Fibroblast of lung (primary cell): ENCODE results near the gene KRTAP19-8. TPM values are rescaled to one million over a fixed set of nuclear protein-coding genes. Genes with fewer than 3 reads are reported as not detected.

Source experiments
- DNase-seq, 2 donors: peaks; one replicate each; pipeline versions ENCODE4 v3.0.0 to v3.0.0-alpha.2; 2010; ENCODE audit warnings: low read depth in 2 of 2
- H2AFZ ChIP-seq: 2 replicates; pipeline ENCODE4 v1.5.1; 2012; ENCODE audit warnings: low read length, control low read depth, inconsistent platforms
- H3K27ac ChIP-seq: 2 replicates; pipeline ENCODE4 v1.5.1; 2011; ENCODE audit warnings: low read length, control low read depth; ENCODE audit not compliant: insufficient read depth
- H3K27me3 ChIP-seq: 2 replicates; pipeline ENCODE4 v1.5.1; 2011; ENCODE audit warnings: mild to moderate bottlenecking, low read length; ENCODE audit not compliant: control insufficient read depth, insufficient read depth
- H3K36me3 ChIP-seq: 2 replicates; pipeline ENCODE4 v1.5.1; 2011; ENCODE audit warnings: low read length; ENCODE audit not compliant: control insufficient read depth, insufficient read depth
- H3K4me1 ChIP-seq: 2 replicates; pipeline ENCODE4 v1.5.1; 2011; ENCODE audit warnings: low read length; ENCODE audit not compliant: control insufficient read depth, insufficient read depth; ENCODE audit errors: extremely low read depth
- H3K4me2 ChIP-seq: 2 replicates; pipeline ENCODE4 v1.5.1; 2011; ENCODE audit warnings: low read length, control low read depth; ENCODE audit not compliant: insufficient read depth; ENCODE audit errors: extremely low read depth
- H3K4me3 ChIP-seq, 4 experiments: fragments of 200-600 bp in 1 of 4; sonication (generic) in 1 of 4; replicated peaks in 1 of 4; 2 replicates each; pipeline ENCODE4 v1.5.1; 2011 to 2016; ENCODE audit warnings: low read length in 4 of 4, low read depth in 3 of 4, mild to moderate bottlenecking in 3 of 4, control low read depth in 2 of 4, inconsistent platforms in 1 of 4, mixed read lengths in 1 of 4; ENCODE audit not compliant: insufficient read depth in 1 of 4; ENCODE audit errors: control extremely low read depth in 1 of 4
- H3K79me2 ChIP-seq: 2 replicates; pipeline ENCODE4 v1.5.1; 2012; ENCODE audit warnings: mild to moderate bottlenecking, low read length, inconsistent platforms; ENCODE audit not compliant: control insufficient read depth, insufficient read depth
- H3K9ac ChIP-seq: 2 replicates; pipeline ENCODE4 v1.5.1; 2011; ENCODE audit warnings: mild to moderate bottlenecking, low read length, control low read depth; ENCODE audit not compliant: insufficient read depth
- H3K9me3 ChIP-seq: 2 replicates; pipeline ENCODE4 v1.5.1; 2012; ENCODE audit warnings: low read depth, low read length; ENCODE audit not compliant: control insufficient read depth, insufficient read depth
- H4K20me1 ChIP-seq: 2 replicates; pipeline ENCODE4 v1.5.1; 2011; ENCODE audit warnings: low read length; ENCODE audit not compliant: control insufficient read depth, insufficient read depth; ENCODE audit errors: extremely low read depth
- EZH2 ChIP-seq: IDR thresholded peaks from 2 replicates; pipeline ENCODE4 v1.5.1; 2012; ENCODE audit warnings: low read length, control low read depth, mild to moderate bottlenecking; ENCODE audit errors: missing control alignments
- polyA plus RNA-seq, 2 donors: library from polyadenylated mRNA; depleted of rRNA in 1 of 2; stranded (reverse) in 1 of 2; unstranded in 1 of 2; fragments of >200 nt; gene quantifications; 2 replicates each; pipeline ENCODE4 v1.2.1, GENCODE V29; 2011 to 2012; ENCODE audit warnings: missing spikeins in 1 of 2
- total RNA-seq: library from RNA; depleted of rRNA; stranded (reverse); fragments of >200 nt; gene quantifications from 2 replicates; pipeline ENCODE4 v1.2.1, GENCODE V29; 2014
- TF ChIP-seq, protein P1 (sequence below), 2 donors: IDR thresholded peaks in 1 of 2; conservative IDR thresholded peaks in 1 of 2; 1 replicate in 1 of 2; 2 replicates in 1 of 2; pipeline ENCODE4 v1.5.1; 2011 to 2012; ENCODE audit warnings: low read length in 2 of 2, control low read depth in 1 of 2, inconsistent platforms in 1 of 2, low read depth in 1 of 2, mild to moderate bottlenecking in 1 of 2

The KRTAP19-8 gene
- total and polyA plus RNA-seq, 2 donors (not counting 1 experiment from before 2014, with no cell fraction given): not detected

DNA sequence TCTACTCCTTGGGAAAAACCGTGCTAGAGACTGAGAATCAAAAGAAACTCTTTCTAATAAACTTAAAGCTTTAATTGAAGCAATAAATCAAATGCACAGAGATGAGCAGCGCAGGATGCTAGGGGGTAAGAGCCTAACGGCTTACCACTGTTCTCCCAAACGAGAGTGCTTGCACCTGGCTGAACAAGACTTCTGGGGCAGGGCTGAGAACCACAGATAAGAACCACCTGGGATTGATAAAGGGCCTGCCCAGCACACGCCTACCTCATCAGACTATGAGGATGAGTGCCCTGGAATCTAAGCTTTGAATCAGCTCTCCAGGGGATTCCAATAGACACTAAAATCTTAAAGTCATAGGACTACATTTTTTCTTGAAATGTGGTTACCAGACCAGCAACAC, 43.3 kb downstream of the KRTAP19-8 start:
- TF ChIP-seq EZH2: no peak
- TF ChIP-seq, protein P1, sequence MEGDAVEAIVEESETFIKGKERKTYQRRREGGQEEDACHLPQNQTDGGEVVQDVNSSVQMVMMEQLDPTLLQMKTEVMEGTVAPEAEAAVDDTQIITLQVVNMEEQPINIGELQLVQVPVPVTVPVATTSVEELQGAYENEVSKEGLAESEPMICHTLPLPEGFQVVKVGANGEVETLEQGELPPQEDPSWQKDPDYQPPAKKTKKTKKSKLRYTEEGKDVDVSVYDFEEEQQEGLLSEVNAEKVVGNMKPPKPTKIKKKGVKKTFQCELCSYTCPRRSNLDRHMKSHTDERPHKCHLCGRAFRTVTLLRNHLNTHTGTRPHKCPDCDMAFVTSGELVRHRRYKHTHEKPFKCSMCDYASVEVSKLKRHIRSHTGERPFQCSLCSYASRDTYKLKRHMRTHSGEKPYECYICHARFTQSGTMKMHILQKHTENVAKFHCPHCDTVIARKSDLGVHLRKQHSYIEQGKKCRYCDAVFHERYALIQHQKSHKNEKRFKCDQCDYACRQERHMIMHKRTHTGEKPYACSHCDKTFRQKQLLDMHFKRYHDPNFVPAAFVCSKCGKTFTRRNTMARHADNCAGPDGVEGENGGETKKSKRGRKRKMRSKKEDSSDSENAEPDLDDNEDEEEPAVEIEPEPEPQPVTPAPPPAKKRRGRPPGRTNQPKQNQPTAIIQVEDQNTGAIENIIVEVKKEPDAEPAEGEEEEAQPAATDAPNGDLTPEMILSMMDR (conservative IDR thresholded peaks at IDR 0.05 in 1 of 2, IDR thresholded peaks at IDR 0.05 in 1 of 2; ENCODE audit: low read depth in 1 of 2, low read length in 2 of 2): no peak
- H3K4me1 ChIP-seq: no peaks in the 10 kb centered on the region
- no peaks in the 10 kb centered on the region for H4K20me1 ChIP-seq
- H3K4me2 ChIP-seq: no peak overlapping the region
- no peaks in the 10 kb centered on the region for H3K36me3 ChIP-seq
- no peaks in the 10 kb centered on the region for H3K79me2 ChIP-seq
- no peaks in the 10 kb centered on the region for H3K9me3 ChIP-seq
- no peak overlapping the region for H3K27ac ChIP-seq
- DNase-seq: no peak
- H3K27me3 ChIP-seq: no peaks in the 10 kb centered on the region
- no peak overlapping the region for H3K9ac ChIP-seq
- H2AFZ ChIP-seq: no peak overlapping the region
- H3K4me3 ChIP-seq: no peak overlapping the region

- Histone ChIP-seq H3K4me3 (no peak overlapping the region), H3K79me2 (no peaks in the 10 kb centered on the region), H4K20me1 (no peaks in the 10 kb centered on the region), H3K9me3 (no peaks in the 10 kb centered on the region), H3K36me3 (no peaks in the 10 kb centered on the region), H2AFZ (no peak overlapping the region), H3K27me3 (no peaks in the 10 kb centered on the region), H3K4me2 (no peak overlapping the region), H3K4me1 (no peaks in the 10 kb centered on the region), H3K27ac (no peak overlapping the region), H3K9ac (no peak overlapping the region)
- DNase-seq: no peak
- TF ChIP-seq, protein P1 (conservative IDR thresholded peaks at IDR 0.05 in 1 of 2, IDR thresholded peaks at IDR 0.05 in 1 of 2; ENCODE audit: low read depth in 1 of 2, low read length in 2 of 2): no peak
- TF ChIP-seq EZH2: no peak
These were observed 47.6 kb downstream of the KRTAP19-8 start for GRCh38 chr21:30990514-30991262.

DNA sequence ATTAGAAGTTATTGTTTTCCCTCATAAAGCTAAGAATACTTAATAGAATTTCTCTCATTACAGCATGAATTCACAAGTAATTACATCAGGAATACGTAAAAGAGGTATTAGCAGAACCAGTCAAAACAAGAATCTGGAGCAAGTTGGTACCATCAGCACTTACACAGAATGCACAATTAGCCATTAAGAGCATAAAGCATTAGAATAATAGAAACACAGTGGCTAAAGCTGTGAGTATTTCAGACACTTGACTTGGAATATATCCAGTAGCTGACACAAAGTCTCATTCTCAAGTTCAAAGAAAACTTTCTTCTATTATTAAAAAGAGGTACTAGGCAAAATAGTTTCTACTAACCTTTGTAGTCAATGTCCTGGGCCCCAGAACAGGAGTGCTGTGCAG, 49.6 kb downstream of the KRTAP19-8 start:
- H3K79me2 ChIP-seq: no peaks in the 10 kb centered on the region
- H3K9me3 ChIP-seq: no peaks in the 10 kb centered on the region
- H3K27ac ChIP-seq: no peak overlapping the region
- H3K4me1 ChIP-seq: no peaks in the 10 kb centered on the region
- H3K27me3 ChIP-seq: no peaks in the 10 kb centered on the region
- no peak overlapping the region for H2AFZ ChIP-seq
- H3K9ac ChIP-seq: no peak overlapping the region
- TF ChIP-seq, protein P1 (conservative IDR thresholded peaks at IDR 0.05 in 1 of 2, IDR thresholded peaks at IDR 0.05 in 1 of 2; ENCODE audit: low read depth in 1 of 2, low read length in 2 of 2): no peak
- TF ChIP-seq EZH2: no peak
- H3K4me2 ChIP-seq: no peak overlapping the region
- no peak for DNase-seq
- no peak overlapping the region for H3K4me3 ChIP-seq
- no peaks in the 10 kb centered on the region for H4K20me1 ChIP-seq
- no peaks in the 10 kb centered on the region for H3K36me3 ChIP-seq

Other genes starting within 250 kb of the KRTAP19-8 start
- not detected in 2 replicates for gene KRTAP8-1, start 225.2 kb downstream of the KRTAP19-8 start, total RNA-seq
- gene KRTAP8-1, start 225.2 kb downstream of the KRTAP19-8 start, polyA plus RNA-seq: not detected in 2 replicates
- gene KRTAP7-1, start 208.7 kb downstream of the KRTAP19-8 start, total RNA-seq: not detected in 2 replicates
- gene KRTAP7-1, start 208.7 kb downstream of the KRTAP19-8 start, polyA plus RNA-seq: not detected in 2 replicates
- gene KRTAP11-1, start 156.9 kb downstream of the KRTAP19-8 start, total RNA-seq: not detected in 2 replicates
- not detected in 2 replicates for gene KRTAP11-1, start 156.9 kb downstream of the KRTAP19-8 start, polyA plus RNA-seq